K562 (cell line): ENCODE data around the gene COMP. TPM values are rescaled to one million over a fixed set of nuclear protein-coding genes. Genes with fewer than 3 reads are reported as not detected.
A peak's percentile ranks its signal among the peaks of the same experiment; 100 is the strongest.

Source experiments
- ATAC-seq: fragments of 200-7000 bp; cut with Tn5 transposase; 3 replicates; pipeline ENCODE4 v1.9.1; 2020; ENCODE audit warnings: moderate library complexity
- BruUV-seq: library from RNA; stranded (reverse); fragments of 400-500 nt; replicated peaks from 2 replicates; lab custom pipeline; 2021; lab: Mats Ljungman, UMichigan
- CTCF ChIA-PET: fragments of 300-600 bp; formaldehyde crosslinking; extraction: SDS; loops from one replicate; lab custom pipeline; 2021; ENCODE audit warnings: low intra/inter-chr PET ratio; lab: Yijun Ruan, JAX
- POLR2A ChIA-PET: fragments of 300-600, 350-650 bp; sonication (Branson Sonifier 250); formaldehyde crosslinking; extraction: SDS; loops from one replicate; lab custom pipeline; 2021; ENCODE audit warnings: antibody characterized with exemption, inconsistent platforms; lab: Yijun Ruan, JAX
- DNase-seq, 4 experiments: peaks; one replicate each; pipeline versions ENCODE4 v3.0.0 to v3.0.0-alpha.2; 2011 to 2018; ENCODE audit warnings: low spot score in 3 of 4, mixed read lengths in 3 of 4; ENCODE audit errors: extremely low read depth in 1 of 4
- FAIRE-seq: peaks from 2 replicates; lab custom pipeline; 2011; peaks lifted over from hg19 to GRCh38; lab: Jason Lieb, UNC
- H2AFZ ChIP-seq: 2 replicates; pipeline ENCODE4 v1.6.0; 2011; ENCODE audit warnings: low read depth, low read length, control low read depth, inconsistent platforms
- H3K27ac ChIP-seq: fragments of 200-600 bp; 3 replicates; pipeline ENCODE4 v1.8.0; 2011; ENCODE audit warnings: low read depth, mild to moderate bottlenecking, control low read depth, inconsistent platforms, low read length, moderate library complexity, mixed read lengths; ENCODE audit errors: extremely low read depth
- H3K27me3 ChIP-seq, 2 experiments: fragments of 300-600 bp in 1 of 2; 2 replicates in 1 of 2; 3 replicates in 1 of 2; pipeline versions ENCODE4 v1.6.0 to v1.8.0; 2011; ENCODE audit warnings: inconsistent platforms in 2 of 2, low read length in 2 of 2, mild to moderate bottlenecking in 1 of 2, mixed read lengths in 1 of 2, moderate library complexity in 1 of 2; ENCODE audit not compliant: control insufficient read depth in 2 of 2, insufficient read depth in 2 of 2
- H3K36me3 ChIP-seq: fragments of 300-600 bp; 3 replicates; pipeline ENCODE4 v1.8.0; 2011; ENCODE audit warnings: mild to moderate bottlenecking, low read length, inconsistent platforms; ENCODE audit not compliant: control insufficient read depth, insufficient read depth
- H3K4me1 ChIP-seq, 2 experiments: fragments of 200-600 bp in 1 of 2; replicated peaks in 1 of 2; 2 replicates in 1 of 2; 3 replicates in 1 of 2; pipeline versions ENCODE4 v1.5.1 to v1.8.0; 2011; ENCODE audit warnings: inconsistent platforms in 2 of 2, low read length in 2 of 2, mild to moderate bottlenecking in 1 of 2, mixed read lengths in 1 of 2, moderate library complexity in 1 of 2; ENCODE audit not compliant: control insufficient read depth in 2 of 2, insufficient read depth in 2 of 2
- H3K4me2 ChIP-seq: 2 replicates; pipeline ENCODE4 v1.6.1; 2011; ENCODE audit warnings: low read length, control low read depth, inconsistent platforms, mixed read lengths; ENCODE audit not compliant: insufficient read depth
- H3K4me3 ChIP-seq: fragments of 200-600 bp; sonication (generic), shearing (Covaris generic); 2 replicates; pipeline ENCODE4 v1.5.1; 2016; ENCODE audit warnings: control low read depth, inconsistent platforms
- H3K79me2 ChIP-seq: fragments of 200-600 bp; 3 replicates; pipeline ENCODE4 v1.8.0; 2011; ENCODE audit warnings: low read length, inconsistent platforms; ENCODE audit not compliant: control insufficient read depth, insufficient read depth
- H3K9ac ChIP-seq, 2 experiments: 2 replicates each; pipeline versions ENCODE4 v1.6.0 to v1.6.1; 2011; ENCODE audit warnings: low read depth in 2 of 2, low read length in 2 of 2, control low read depth in 1 of 2, inconsistent platforms in 1 of 2, mild to moderate bottlenecking in 1 of 2, mixed read lengths in 1 of 2; ENCODE audit not compliant: insufficient read depth in 1 of 2
- H3K9me1 ChIP-seq: one replicate; pipeline ENCODE4 v1.6.0; 2011; ENCODE audit warnings: inconsistent platforms, mild to moderate bottlenecking, low read length, moderate library complexity; ENCODE audit not compliant: control insufficient read depth, insufficient read depth
- H3K9me3 ChIP-seq: replicated peaks from 2 replicates; pipeline ENCODE4 v1.5.1; 2011; ENCODE audit warnings: low read depth, low read length, inconsistent platforms; ENCODE audit not compliant: control insufficient read depth, insufficient read depth
- H4K20me1 ChIP-seq: replicated peaks from 2 replicates; pipeline ENCODE4 v1.6.1; 2011; ENCODE audit warnings: low read length, inconsistent platforms, mixed read lengths; ENCODE audit not compliant: control insufficient read depth, insufficient read depth
- BRD4 ChIP-seq: fragments of 200-600 bp; sonication (generic); IDR thresholded peaks from 2 replicates; pipeline ENCODE4 v1.6.1; 2017; ENCODE audit warnings: inconsistent platforms
- HDAC2 ChIP-seq: fragments of 450-650 bp; IDR thresholded peaks from 2 replicates; pipeline ENCODE4 v1.6.1; 2016; ENCODE audit warnings: mild to moderate bottlenecking
- NR1H2 ChIP-seq: sonication (generic); formaldehyde crosslinking; IDR thresholded peaks from 2 replicates; pipeline ENCODE4 v1.4.0; 2020; ENCODE audit warnings: mild to moderate bottlenecking, missing genetic modification reagents
- WGBS: fragments of 100-300 bp; shearing (Covaris generic); methylation state at CpG from one replicate; pipeline ENCODE4 v1.1.6; 2016; ENCODE audit warnings: low coverage, mixed read lengths; ENCODE audit not compliant: insufficient coverage; ENCODE audit errors: missing lambda C conversion rate; 5-methylcytosine and 5-hydroxymethylcytosine counted together
- in situ Hi-C: fragments of 300-500 bp; cut with MboI; formaldehyde crosslinking; loops from 4 replicates; pipeline ENCODE4 v1.15.0; 2018; ENCODE audit warnings: inconsistent platforms, mixed read lengths
- intact Hi-C: fragments of 100-400 bp; cut with micrococcal nuclease; formaldehyde crosslinking; loops from 2 replicates; pipeline ENCODE4 v1.14.2; 2022
- polyA plus RNA-seq, 8 experiments: library from polyadenylated mRNA; depleted of rRNA in 4 of 8; stranded (reverse) in 5 of 8; unstranded in 3 of 8; fragments of >200 nt; fragmentation: Nextera tagmentation in 2 of 8; fragmentation: Illumina TruSeq in 1 of 8; extraction: Ambion mirVana in 2 of 8; extraction: Trizol in 1 of 8; gene quantifications; 2 replicates each; pipeline versions ENCODE4 v1.2.1 to v1.2.3, GENCODE V29; 2011 to 2014; ENCODE audit warnings: inconsistent platforms in 1 of 8, missing spikeins in 1 of 8
- total RNA-seq, 7 experiments: library from RNA; depleted of rRNA in 6 of 7; stranded (reverse); fragments of >200 nt in 6 of 7; fragmentation: Illumina TruSeq in 2 of 7; extraction: Trizol in 2 of 7; gene quantifications; 2 replicates each; pipeline versions ENCODE4 v1.2.1 to v1.2.3, GENCODE V29; 2011 to 2021; ENCODE audit warnings: low replicate concordance in 1 of 7
- TF ChIP-seq, protein P1 (sequence below): sonication (generic); formaldehyde crosslinking; IDR thresholded peaks from 2 replicates; pipeline ENCODE4 v1.8.1; 2022; ENCODE audit warnings: missing genetic modification reagents

The COMP gene
- total and polyA plus RNA-seq, 9 of the 15 experiments (the other 6 are each of a cell fraction or from before 2014, with no cell fraction given), result 0.07 TPM; not detected in 8

DNA sequence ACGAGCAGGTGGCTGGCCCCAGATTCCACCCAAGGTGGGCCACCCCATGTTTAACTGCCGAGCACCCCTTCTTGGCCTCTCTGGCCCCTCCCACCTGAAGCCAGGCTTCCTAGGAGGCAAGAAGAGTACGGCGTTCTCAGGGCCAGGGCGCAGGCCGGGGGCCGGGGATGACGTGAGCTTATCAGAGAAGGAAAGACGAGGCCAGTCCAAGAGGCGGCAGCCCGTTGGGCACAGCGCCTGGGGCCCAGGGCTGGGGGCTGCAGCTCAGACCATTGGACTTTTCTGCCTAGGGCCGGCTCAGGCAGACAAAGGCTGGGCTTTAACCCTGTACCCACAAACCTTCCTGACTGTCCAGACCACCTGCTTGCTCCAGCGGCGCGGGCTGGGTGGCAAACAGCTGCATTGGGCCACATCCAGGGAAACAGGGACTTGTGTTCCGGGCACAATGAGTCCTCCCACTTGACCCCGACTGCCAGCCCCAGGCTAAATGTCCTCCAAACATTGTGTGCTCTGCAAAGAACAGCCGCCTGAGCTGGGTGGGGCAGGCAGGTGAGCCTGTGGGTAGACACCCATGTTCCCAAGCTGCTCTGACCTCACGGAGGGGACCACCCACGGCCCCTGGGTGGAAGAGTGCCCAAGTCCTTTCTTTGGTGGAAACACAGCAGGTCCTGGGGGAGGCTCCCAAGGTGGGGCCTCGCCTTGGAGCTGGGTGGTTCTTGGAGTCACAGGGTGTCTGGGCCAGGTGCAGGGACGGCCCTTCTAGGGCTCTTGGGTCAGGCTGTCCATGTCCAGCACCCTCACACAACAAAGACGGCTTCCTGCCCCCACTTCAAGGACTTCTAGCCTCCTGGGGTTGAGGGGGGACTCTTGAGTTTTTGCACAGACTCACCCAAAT lies 21.9 kb downstream of the COMP start:
- Histone ChIP-seq H3K9me1 (no peaks in the 10 kb centered on the region), H3K4me3 (no peak overlapping the region), H4K20me1 (peaks cover 29% of the 10 kb centered on the region), H3K4me1 (peaks cover 4 to 50% of the 10 kb centered on the region in 2 experiments; a peak in 4 of 5 replicates), H3K9ac (peak overlapping the region in 1 of 2 experiments; percentile 65; a peak in 2 of 4 replicates), H3K79me2 (no peaks in the 10 kb centered on the region), H3K4me2 (no peak overlapping the region), H3K9me3 (no peaks in the 10 kb centered on the region; the same call in 1 of the 2 replicates), H2AFZ (no peak overlapping the region), H3K36me3 (no peaks in the 10 kb centered on the region), H3K27me3 (peaks cover 9 to 24% of the 10 kb centered on the region in 2 experiments; a peak in 4 of 5 replicates), H3K27ac (no peak overlapping the region)
- POLR2A ChIA-PET, result interaction anchor here (0.8 to 1.2 kb wide), 3 partner anchors 13 to 17 kb away, joined by 3 read pairs; no protein-coding TSS in a partner anchor
- no peak for DNase-seq
- no TSS peak for BruUV-seq
- in situ Hi-C loops (no loop called here), intact Hi-C loops (no loop called here)
- WGBS, result 37% methylated on average over 24 of the region's 24 CpGs
- no peak for TF ChIP-seq HDAC2
- TF ChIP-seq BRD4, result no peak
- no peak for TF ChIP-seq NR1H2 (CRISPR knock-in tag)
- TF ChIP-seq, protein P1, sequence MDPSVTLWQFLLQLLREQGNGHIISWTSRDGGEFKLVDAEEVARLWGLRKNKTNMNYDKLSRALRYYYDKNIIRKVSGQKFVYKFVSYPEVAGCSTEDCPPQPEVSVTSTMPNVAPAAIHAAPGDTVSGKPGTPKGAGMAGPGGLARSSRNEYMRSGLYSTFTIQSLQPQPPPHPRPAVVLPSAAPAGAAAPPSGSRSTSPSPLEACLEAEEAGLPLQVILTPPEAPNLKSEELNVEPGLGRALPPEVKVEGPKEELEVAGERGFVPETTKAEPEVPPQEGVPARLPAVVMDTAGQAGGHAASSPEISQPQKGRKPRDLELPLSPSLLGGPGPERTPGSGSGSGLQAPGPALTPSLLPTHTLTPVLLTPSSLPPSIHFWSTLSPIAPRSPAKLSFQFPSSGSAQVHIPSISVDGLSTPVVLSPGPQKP, result no peak
- FAIRE-seq, result no peak
- no peak for ATAC-seq
- CTCF ChIA-PET, result no interaction called here
